Body of pancreas (tissue), 4 donors: ENCODE results near the gene MIS18A. TPM values are rescaled to one million over a fixed set of nuclear protein-coding genes. Genes with fewer than 3 reads are reported as not detected.
"Not testable (repeated sequence)": the region's sequence is repeated elsewhere in the genome, so short reads cannot be mapped to it uniquely, and the experiment has no call there.

Experiments
- ATAC-seq: fragments of 150-250 bp; one replicate; pipeline ENCODE4 v1.9.1; 2016
- DNase-seq, 4 donors: peaks; one replicate each; pipeline ENCODE4 v3.0.0-alpha.2; 2019
- H3K27ac ChIP-seq, 4 donors: fragments of 200-600 bp; sonication (generic); 1 replicate in 3 of 4; 2 replicates in 1 of 4; pipeline versions ENCODE4 v1.5.1 to v1.6.1; 2016 to 2019; ENCODE audit warnings: mild to moderate bottlenecking in 1 of 4, mixed read lengths in 1 of 4, moderate library complexity in 1 of 4
- H3K27me3 ChIP-seq, 2 donors: fragments of 200-600 bp; sonication (generic); one replicate each; pipeline ENCODE4 v1.6.0; 2016; ENCODE audit warnings: mild to moderate bottlenecking in 1 of 2
- H3K36me3 ChIP-seq, 2 donors: fragments of 200-600 bp; sonication (generic); replicated peaks in 1 of 2; 2 replicates each; pipeline ENCODE4 v1.5.1; 2016; ENCODE audit warnings: low read depth in 2 of 2; ENCODE audit not compliant: insufficient read depth in 1 of 2
- H3K4me1 ChIP-seq: fragments of 200-600 bp; sonication (generic); one replicate; pipeline ENCODE4 v1.6.0; 2016
- H3K4me3 ChIP-seq, 2 donors: fragments of 200-600 bp; sonication (generic); 1 replicate in 1 of 2; 2 replicates in 1 of 2; pipeline ENCODE4 v1.5.1; 2016 to 2019
- H3K9me3 ChIP-seq, 3 donors: fragments of 200-600 bp; sonication (generic); 1 replicate in 2 of 3; 2 replicates in 1 of 3; pipeline ENCODE4 v1.5.1; 2016
- CTCF ChIP-seq, 7 experiments: fragments of 450-650 bp in 4 of 7; fragments of 200-600 bp in 3 of 7; sonication (generic) in 3 of 7; IDR thresholded peaks; one replicate each; pipeline ENCODE4 v1.5.1; 2016 to 2019; ENCODE audit warnings: antibody characterized with exemption in 7 of 7
- POLR2A ChIP-seq, 3 donors: fragments of 450-650 bp; IDR thresholded peaks; one replicate each; pipeline ENCODE4 v1.6.1; 2016; ENCODE audit warnings: antibody characterized with exemption in 3 of 3, mild to moderate bottlenecking in 2 of 3
- WGBS, 2 donors: methylation state at CpG; one replicate each; pipeline ENCODE4 v1.1.5; 2017; 5-methylcytosine and 5-hydroxymethylcytosine counted together
- intact Hi-C: fragments of 100-400 bp; cut with DNase I; formaldehyde crosslinking; loops from one replicate; pipeline ENCODE4 v1.15.1; 2023
- total RNA-seq, 2 donors: library from RNA; depleted of rRNA; stranded (reverse); fragments of >200 nt; gene quantifications; one replicate each; pipeline ENCODE4 v1.1.0, GENCODE V29; 2016

MIS18A gene
- total RNA-seq, 2 donors from 2014 or later: 4.3 to 5.2 TPM

GRCh38 chr21:32312976-32313375 lies 34.1 kb upstream of the MIS18A start:
- H3K4me3 ChIP-seq: no peak overlapping the region
- H3K36me3 ChIP-seq: peaks cover 0 to 30% of the 10 kb centered on the region in 2 donors
- H3K27ac ChIP-seq: no peak overlapping the region
- ATAC-seq: no peak
- no peaks in the 10 kb centered on the region for H3K4me1 ChIP-seq
- H3K27me3 ChIP-seq: no peaks in the 10 kb centered on the region
- H3K9me3 ChIP-seq: no peaks in the 10 kb centered on the region
- TF ChIP-seq POLR2A (IDR thresholded peaks at IDR 0.05) (no peak), CTCF (IDR thresholded peaks at IDR 0.05) (no peak)
- WGBS, 2 donors: 94 to 98% methylated on average over 6 of the region's 6 CpGs
- intact Hi-C loops: no loop called here
- no peak for DNase-seq

- intact Hi-C loops: no loop called here
- peaks cover 0 to 24% of the 10 kb centered on the region in 2 donors for H3K36me3 ChIP-seq
- H3K4me1 ChIP-seq: no peaks in the 10 kb centered on the region
- no peaks in the 10 kb centered on the region for H3K9me3 ChIP-seq
- 81 to 93% methylated on average over 3 to 5 of the region's 5 CpGs for WGBS, 2 donors
- no peak for DNase-seq
- H3K27ac ChIP-seq: no peak overlapping the region
- no peak overlapping the region for H3K4me3 ChIP-seq
- TF ChIP-seq POLR2A (IDR thresholded peaks at IDR 0.05) (no peak), CTCF (IDR thresholded peaks at IDR 0.05) (no peak)
- no peaks in the 10 kb centered on the region for H3K27me3 ChIP-seq
- no peak for ATAC-seq
Measured at GRCh38 chr21:32312326-32312725, 33.5 kb upstream of the MIS18A start.

GRCh38 chr21:32311621-32312020 lies 32.8 kb upstream of the MIS18A start:
- H3K27me3 ChIP-seq: no peaks in the 10 kb centered on the region
- H3K4me3 ChIP-seq: no peak overlapping the region
- H3K36me3 ChIP-seq: peaks cover 0 to 19% of the 10 kb centered on the region in 2 donors
- intact Hi-C loops: no loop called here
- H3K9me3 ChIP-seq: no peaks in the 10 kb centered on the region
- no peak for TF ChIP-seq CTCF (IDR thresholded peaks at IDR 0.05)
- no peak for TF ChIP-seq POLR2A (IDR thresholded peaks at IDR 0.05)
- no peaks in the 10 kb centered on the region for H3K4me1 ChIP-seq
- DNase-seq (no peak), ATAC-seq (no peak)
- H3K27ac ChIP-seq: no peak overlapping the region
- WGBS, 2 donors: 97 to 98% methylated on average over 8 to 9 of the region's 9 CpGs

- 93 to 95% methylated on average over 9 of the region's 9 CpGs for WGBS, 2 donors
- DNase-seq, ATAC-seq, H3K27ac ChIP-seq, H3K27me3 ChIP-seq, intact Hi-C loops, H3K9me3 ChIP-seq, H3K4me3 ChIP-seq, H3K4me1 ChIP-seq: not testable (repeated sequence)
- H3K36me3 ChIP-seq: peaks cover 0 to 16% of the 10 kb centered on the region in 2 donors
Measured at GRCh38 chr21:32310976-32311375, 32.1 kb upstream of the MIS18A start.

- no peak for TF ChIP-seq POLR2A (IDR thresholded peaks at IDR 0.05)
- TF ChIP-seq CTCF (IDR thresholded peaks at IDR 0.05): no peak
- Histone ChIP-seq H3K36me3 (peaks cover 0 to 15% of the 10 kb centered on the region in 2 donors), H3K9me3 (no peaks in the 10 kb centered on the region), H3K4me3 (no peak overlapping the region), H3K27ac (no peak overlapping the region), H3K4me1 (no peaks in the 10 kb centered on the region), H3K27me3 (no peaks in the 10 kb centered on the region)
- ATAC-seq (no peak), DNase-seq (no peak)
- intact Hi-C loops: no loop called here
- WGBS, 2 donors: 90 to 99% methylated on average over 5 to 7 of the region's 7 CpGs
Measured at GRCh38 chr21:32309906-32310460, 31.1 kb upstream of the MIS18A start.
